GM23338 (cell line): ENCODE results near the gene SUMF1. TPM values are rescaled to one million over a fixed set of nuclear protein-coding genes. Genes with fewer than 3 reads are reported as not detected.

Experiments
- ATAC-seq: fragments of 200-7000 bp; cut with Tn5 transposase; 3 replicates; pipeline ENCODE4 v1.9.1; 2020
- DNase-seq: peaks from one replicate; pipeline ENCODE4 v3.0.0-alpha.2; 2015; ENCODE audit warnings: low spot score
- H2AFZ ChIP-seq: fragments of 200-600 bp; sonication (generic); 2 replicates; pipeline ENCODE4 v1.8.0; 2016; ENCODE audit warnings: antibody characterized with exemption, mild to moderate bottlenecking, moderate library complexity
- H3F3A ChIP-seq: fragments of 200-600 bp; sonication (generic); replicated peaks from 2 replicates; pipeline ENCODE4 v1.8.0; 2017; ENCODE audit warnings: antibody characterized with exemption, mixed run types, low read depth
- H3K27ac ChIP-seq: fragments of 200-600 bp; sonication (generic); 2 replicates; pipeline ENCODE4 v1.6.1; 2016; ENCODE audit warnings: low read depth
- H3K27me3 ChIP-seq: fragments of 200-600 bp; sonication (generic); 2 replicates; pipeline ENCODE4 v1.8.0; 2016; ENCODE audit warnings: mild to moderate bottlenecking, mixed run types, moderate library complexity; ENCODE audit not compliant: insufficient read depth
- H3K36me3 ChIP-seq: fragments of 200-600 bp; sonication (generic); 2 replicates; pipeline ENCODE4 v1.8.0; 2016; ENCODE audit warnings: mild to moderate bottlenecking; ENCODE audit not compliant: insufficient read depth
- H3K4me1 ChIP-seq: fragments of 200-600 bp; sonication (generic); 2 replicates; pipeline ENCODE4 v1.8.0; 2016; ENCODE audit warnings: mild to moderate bottlenecking, moderate library complexity; ENCODE audit not compliant: insufficient read depth
- H3K4me2 ChIP-seq: fragments of 200-600 bp; sonication (generic); 2 replicates; pipeline ENCODE4 v1.7.1; 2017; ENCODE audit warnings: mixed run types
- H3K4me3 ChIP-seq: fragments of 200-600 bp; sonication (generic); 2 replicates; pipeline ENCODE4 v1.6.1; 2016; ENCODE audit warnings: mixed run types
- H3K79me2 ChIP-seq: fragments of 200-600 bp; sonication (generic); replicated peaks from 2 replicates; pipeline ENCODE4 v1.8.0; 2017; ENCODE audit warnings: mild to moderate bottlenecking; ENCODE audit not compliant: insufficient read depth
- H3K9me2 ChIP-seq: fragments of 200-600 bp; sonication (generic); 2 replicates; pipeline ENCODE4 v1.8.0; 2017; ENCODE audit not compliant: insufficient read depth
- H4K20me1 ChIP-seq: fragments of 200-600 bp; sonication (generic); replicated peaks from 2 replicates; pipeline ENCODE4 v1.8.0; 2017; ENCODE audit warnings: mild to moderate bottlenecking; ENCODE audit not compliant: insufficient read depth
- H3K27ac Mint-ChIP-seq: 2 replicates; pipeline ENCODE4 v1.8.0; 2020; ENCODE audit warnings: inconsistent platforms, mild to moderate bottlenecking, moderate library complexity, mixed read lengths
- H3K27me3 Mint-ChIP-seq: 3 replicates; pipeline ENCODE4 v1.8.0; 2022; ENCODE audit warnings: low read depth, mild to moderate bottlenecking, moderate library complexity, mixed read lengths, inconsistent platforms; ENCODE audit not compliant: insufficient read depth, poor library complexity
- H3K36me3 Mint-ChIP-seq: 3 replicates; pipeline ENCODE4 v1.8.0; 2021; ENCODE audit warnings: low read depth, mild to moderate bottlenecking, inconsistent platforms, moderate library complexity, mixed read lengths
- H3K4me1 Mint-ChIP-seq: 3 replicates; pipeline ENCODE4 v1.8.0; 2020; ENCODE audit warnings: mild to moderate bottlenecking, inconsistent platforms, mixed read lengths
- H3K4me3 Mint-ChIP-seq: 3 replicates; pipeline ENCODE4 v1.8.0; 2021; ENCODE audit warnings: moderate library complexity, mild to moderate bottlenecking, inconsistent platforms, mixed read lengths
- H3K9me3 Mint-ChIP-seq: 3 replicates; pipeline ENCODE4 v1.8.0; 2020; ENCODE audit warnings: moderate library complexity, mild to moderate bottlenecking, inconsistent platforms, mixed read lengths
- CREB1 ChIP-seq: fragments of 250-450 bp; sonication (Bioruptor Pico); IDR thresholded peaks from 2 replicates; pipeline ENCODE4 v1.5.0; 2020; ENCODE audit warnings: low read depth, mild to moderate bottlenecking, moderate library complexity
- EZH2 ChIP-seq: fragments of 200-600 bp; sonication (generic); IDR thresholded peaks from one replicate; pipeline ENCODE4 v1.8.0; 2017; ENCODE audit warnings: antibody characterized with exemption, mild to moderate bottlenecking, low read depth; ENCODE audit not compliant: unreplicated experiment
- EZH2phosphoT487 ChIP-seq: fragments of 200-600 bp; sonication (generic); IDR thresholded peaks from one replicate; pipeline ENCODE4 v1.8.1; 2018; ENCODE audit warnings: antibody characterized with exemption; ENCODE audit not compliant: unreplicated experiment
- NANOG ChIP-seq: IDR thresholded peaks from 2 replicates; pipeline ENCODE4 v1.6.1; 2016; ENCODE audit warnings: antibody characterized with exemption, borderline replicate concordance
- POLR2AphosphoS5 ChIP-seq: IDR thresholded peaks from 2 replicates; pipeline ENCODE4 v1.6.1; 2016; ENCODE audit warnings: antibody characterized with exemption, low read depth
- STAT1 ChIP-seq: IDR thresholded peaks from one replicate; pipeline ENCODE4 v1.6.1; 2016; ENCODE audit warnings: antibody characterized with exemption; ENCODE audit not compliant: unreplicated experiment
- ZNF114 ChIP-seq: fragments of 250-450 bp; sonication (Bioruptor Pico); IDR thresholded peaks from 2 replicates; pipeline ENCODE4 v1.5.0; 2020; ENCODE audit warnings: mild to moderate bottlenecking, moderate library complexity
- ZNF331 ChIP-seq: fragments of 250-450 bp; sonication (Bioruptor Pico); IDR thresholded peaks from 2 replicates; pipeline ENCODE4 v1.5.0; 2020; ENCODE audit warnings: low read depth, mild to moderate bottlenecking, moderate library complexity
- polyA plus RNA-seq: library from polyadenylated mRNA; unstranded; fragments of >200 nt; fragmentation: Nextera tagmentation; extraction: Ambion mirVana; gene quantifications from 2 replicates; pipeline ENCODE4 v1.2.1, GENCODE V29; 2016
- total RNA-seq: library from RNA; depleted of rRNA; stranded (reverse); fragments of >200 nt; shearing (Covaris generic); gene quantifications from 2 replicates; pipeline ENCODE4 v1.2.3, GENCODE V29; 2014
- TF ChIP-seq, protein P1 (sequence below): IDR thresholded peaks from 2 replicates; pipeline ENCODE4 v1.6.1; 2016; ENCODE audit warnings: antibody characterized with exemption
- TF ChIP-seq, protein P2 (sequence below), 2 experiments: fragments of 200-600 bp in 1 of 2; sonication (generic) in 1 of 2; conservative IDR thresholded peaks; 2 replicates each; pipeline versions ENCODE4 v1.5.1 to v1.6.1; 2016 to 2017; ENCODE audit warnings: antibody characterized with exemption in 2 of 2, low read depth in 2 of 2, mild to moderate bottlenecking in 2 of 2, moderate library complexity in 1 of 2
- TF ChIP-seq, protein P3 (sequence below): IDR thresholded peaks from one replicate; pipeline ENCODE4 v1.6.1; 2018; ENCODE audit warnings: antibody characterized with exemption; ENCODE audit not compliant: unreplicated experiment
- TF ChIP-seq, protein P4 (sequence below): fragments of 250-450 bp; sonication (Bioruptor Pico); IDR thresholded peaks from 2 replicates; pipeline ENCODE4 v1.5.0; 2020; ENCODE audit warnings: mild to moderate bottlenecking, moderate library complexity

The SUMF1 gene
- total and polyA plus RNA-seq, 2 experiments from 2014 or later, result 6.9 to 20.3 TPM

DNA sequence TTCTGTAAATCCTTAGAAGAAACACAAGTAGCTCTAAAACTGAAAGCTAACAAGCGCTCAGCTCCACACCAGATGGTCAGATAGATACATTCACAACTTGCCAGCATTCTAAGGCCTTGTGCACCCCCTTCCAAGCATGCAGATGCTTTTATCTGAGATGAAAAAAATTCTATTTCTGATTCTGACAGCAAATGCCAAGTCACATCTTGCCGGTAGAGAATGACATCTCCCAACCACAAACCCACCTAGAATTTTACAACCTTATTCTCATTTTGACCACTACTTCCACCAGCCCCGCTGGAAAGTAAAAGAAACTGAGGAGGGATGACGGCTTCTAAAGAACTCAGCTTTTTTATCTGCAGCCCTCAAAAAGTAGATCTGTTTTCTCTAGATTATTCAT is 57.7 kb downstream of the SUMF1 start (continued):
- TF ChIP-seq CREB1 (CRISPR knock-in tag), result no peak
- TF ChIP-seq STAT1, result no peak
- TF ChIP-seq, protein P1, sequence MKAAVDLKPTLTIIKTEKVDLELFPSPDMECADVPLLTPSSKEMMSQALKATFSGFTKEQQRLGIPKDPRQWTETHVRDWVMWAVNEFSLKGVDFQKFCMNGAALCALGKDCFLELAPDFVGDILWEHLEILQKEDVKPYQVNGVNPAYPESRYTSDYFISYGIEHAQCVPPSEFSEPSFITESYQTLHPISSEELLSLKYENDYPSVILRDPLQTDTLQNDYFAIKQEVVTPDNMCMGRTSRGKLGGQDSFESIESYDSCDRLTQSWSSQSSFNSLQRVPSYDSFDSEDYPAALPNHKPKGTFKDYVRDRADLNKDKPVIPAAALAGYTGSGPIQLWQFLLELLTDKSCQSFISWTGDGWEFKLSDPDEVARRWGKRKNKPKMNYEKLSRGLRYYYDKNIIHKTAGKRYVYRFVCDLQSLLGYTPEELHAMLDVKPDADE, result no peak
- TF ChIP-seq NANOG, result no peak
- TF ChIP-seq ZNF114 (CRISPR knock-in tag), result no peak
- no peak for TF ChIP-seq ZNF331 (CRISPR knock-in tag)

DNA sequence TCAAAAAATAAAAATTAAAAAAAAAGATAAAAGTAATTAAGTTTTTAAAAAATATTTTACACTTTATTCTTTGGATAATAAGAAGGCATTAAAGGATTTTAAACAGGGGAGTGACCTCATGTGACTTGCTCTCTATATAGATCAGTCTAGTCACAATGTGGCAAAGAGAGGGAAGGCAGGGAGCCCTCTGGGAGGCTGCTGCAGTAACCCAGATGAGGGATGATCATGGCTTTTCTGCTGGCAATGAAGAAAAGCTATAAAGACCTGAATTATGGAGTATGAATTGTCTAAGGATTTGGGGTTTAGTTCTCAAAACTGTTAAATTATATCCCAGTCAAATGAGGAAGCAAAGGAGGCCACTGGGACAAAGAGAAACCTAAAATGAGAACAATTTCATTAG is 58.1 kb downstream of the SUMF1 start:
- H3K4me3 ChIP-seq, result no peak overlapping the region
- Mint-ChIP-seq H3K4me3 (no peak overlapping the region), H3K36me3 (no peaks in the 10 kb centered on the region), H3K27me3 (no peaks in the 10 kb centered on the region), H3K27ac (no peak overlapping the region), H3K9me3 (no peaks in the 10 kb centered on the region), H3K4me1 (no peaks in the 10 kb centered on the region)
- H2AFZ ChIP-seq, result no peak overlapping the region
- no peak overlapping the region for H3K27ac ChIP-seq
- ATAC-seq (no peak), DNase-seq (no peak)
- H3K27me3 ChIP-seq, result no peaks in the 10 kb centered on the region
- no peak overlapping the region for H3K4me2 ChIP-seq
- no peaks in the 10 kb centered on the region for H3K79me2 ChIP-seq
- H4K20me1 ChIP-seq, result no peaks in the 10 kb centered on the region
- H3K36me3 ChIP-seq, result no peaks in the 10 kb centered on the region
- H3K4me1 ChIP-seq, result no peaks in the 10 kb centered on the region; the same call in 1 of the 2 replicates
- no peaks in the 10 kb centered on the region for H3F3A ChIP-seq
- no peaks in the 10 kb centered on the region for H3K9me2 ChIP-seq
- TF ChIP-seq POLR2AphosphoS5, result no peak
- no peak for TF ChIP-seq ZNF331 (CRISPR knock-in tag)
- TF ChIP-seq EZH2phosphoT487, result no peak
- TF ChIP-seq, protein P2, sequence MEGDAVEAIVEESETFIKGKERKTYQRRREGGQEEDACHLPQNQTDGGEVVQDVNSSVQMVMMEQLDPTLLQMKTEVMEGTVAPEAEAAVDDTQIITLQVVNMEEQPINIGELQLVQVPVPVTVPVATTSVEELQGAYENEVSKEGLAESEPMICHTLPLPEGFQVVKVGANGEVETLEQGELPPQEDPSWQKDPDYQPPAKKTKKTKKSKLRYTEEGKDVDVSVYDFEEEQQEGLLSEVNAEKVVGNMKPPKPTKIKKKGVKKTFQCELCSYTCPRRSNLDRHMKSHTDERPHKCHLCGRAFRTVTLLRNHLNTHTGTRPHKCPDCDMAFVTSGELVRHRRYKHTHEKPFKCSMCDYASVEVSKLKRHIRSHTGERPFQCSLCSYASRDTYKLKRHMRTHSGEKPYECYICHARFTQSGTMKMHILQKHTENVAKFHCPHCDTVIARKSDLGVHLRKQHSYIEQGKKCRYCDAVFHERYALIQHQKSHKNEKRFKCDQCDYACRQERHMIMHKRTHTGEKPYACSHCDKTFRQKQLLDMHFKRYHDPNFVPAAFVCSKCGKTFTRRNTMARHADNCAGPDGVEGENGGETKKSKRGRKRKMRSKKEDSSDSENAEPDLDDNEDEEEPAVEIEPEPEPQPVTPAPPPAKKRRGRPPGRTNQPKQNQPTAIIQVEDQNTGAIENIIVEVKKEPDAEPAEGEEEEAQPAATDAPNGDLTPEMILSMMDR (conservative IDR thresholded peaks at IDR 0.05; ENCODE audit: low read depth in 2 of 2), result no peak
- no peak for TF ChIP-seq EZH2
- TF ChIP-seq, protein P3, sequence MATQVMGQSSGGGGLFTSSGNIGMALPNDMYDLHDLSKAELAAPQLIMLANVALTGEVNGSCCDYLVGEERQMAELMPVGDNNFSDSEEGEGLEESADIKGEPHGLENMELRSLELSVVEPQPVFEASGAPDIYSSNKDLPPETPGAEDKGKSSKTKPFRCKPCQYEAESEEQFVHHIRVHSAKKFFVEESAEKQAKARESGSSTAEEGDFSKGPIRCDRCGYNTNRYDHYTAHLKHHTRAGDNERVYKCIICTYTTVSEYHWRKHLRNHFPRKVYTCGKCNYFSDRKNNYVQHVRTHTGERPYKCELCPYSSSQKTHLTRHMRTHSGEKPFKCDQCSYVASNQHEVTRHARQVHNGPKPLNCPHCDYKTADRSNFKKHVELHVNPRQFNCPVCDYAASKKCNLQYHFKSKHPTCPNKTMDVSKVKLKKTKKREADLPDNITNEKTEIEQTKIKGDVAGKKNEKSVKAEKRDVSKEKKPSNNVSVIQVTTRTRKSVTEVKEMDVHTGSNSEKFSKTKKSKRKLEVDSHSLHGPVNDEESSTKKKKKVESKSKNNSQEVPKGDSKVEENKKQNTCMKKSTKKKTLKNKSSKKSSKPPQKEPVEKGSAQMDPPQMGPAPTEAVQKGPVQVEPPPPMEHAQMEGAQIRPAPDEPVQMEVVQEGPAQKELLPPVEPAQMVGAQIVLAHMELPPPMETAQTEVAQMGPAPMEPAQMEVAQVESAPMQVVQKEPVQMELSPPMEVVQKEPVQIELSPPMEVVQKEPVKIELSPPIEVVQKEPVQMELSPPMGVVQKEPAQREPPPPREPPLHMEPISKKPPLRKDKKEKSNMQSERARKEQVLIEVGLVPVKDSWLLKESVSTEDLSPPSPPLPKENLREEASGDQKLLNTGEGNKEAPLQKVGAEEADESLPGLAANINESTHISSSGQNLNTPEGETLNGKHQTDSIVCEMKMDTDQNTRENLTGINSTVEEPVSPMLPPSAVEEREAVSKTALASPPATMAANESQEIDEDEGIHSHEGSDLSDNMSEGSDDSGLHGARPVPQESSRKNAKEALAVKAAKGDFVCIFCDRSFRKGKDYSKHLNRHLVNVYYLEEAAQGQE, result no peak
- no peak for TF ChIP-seq NANOG
- TF ChIP-seq, protein P4, sequence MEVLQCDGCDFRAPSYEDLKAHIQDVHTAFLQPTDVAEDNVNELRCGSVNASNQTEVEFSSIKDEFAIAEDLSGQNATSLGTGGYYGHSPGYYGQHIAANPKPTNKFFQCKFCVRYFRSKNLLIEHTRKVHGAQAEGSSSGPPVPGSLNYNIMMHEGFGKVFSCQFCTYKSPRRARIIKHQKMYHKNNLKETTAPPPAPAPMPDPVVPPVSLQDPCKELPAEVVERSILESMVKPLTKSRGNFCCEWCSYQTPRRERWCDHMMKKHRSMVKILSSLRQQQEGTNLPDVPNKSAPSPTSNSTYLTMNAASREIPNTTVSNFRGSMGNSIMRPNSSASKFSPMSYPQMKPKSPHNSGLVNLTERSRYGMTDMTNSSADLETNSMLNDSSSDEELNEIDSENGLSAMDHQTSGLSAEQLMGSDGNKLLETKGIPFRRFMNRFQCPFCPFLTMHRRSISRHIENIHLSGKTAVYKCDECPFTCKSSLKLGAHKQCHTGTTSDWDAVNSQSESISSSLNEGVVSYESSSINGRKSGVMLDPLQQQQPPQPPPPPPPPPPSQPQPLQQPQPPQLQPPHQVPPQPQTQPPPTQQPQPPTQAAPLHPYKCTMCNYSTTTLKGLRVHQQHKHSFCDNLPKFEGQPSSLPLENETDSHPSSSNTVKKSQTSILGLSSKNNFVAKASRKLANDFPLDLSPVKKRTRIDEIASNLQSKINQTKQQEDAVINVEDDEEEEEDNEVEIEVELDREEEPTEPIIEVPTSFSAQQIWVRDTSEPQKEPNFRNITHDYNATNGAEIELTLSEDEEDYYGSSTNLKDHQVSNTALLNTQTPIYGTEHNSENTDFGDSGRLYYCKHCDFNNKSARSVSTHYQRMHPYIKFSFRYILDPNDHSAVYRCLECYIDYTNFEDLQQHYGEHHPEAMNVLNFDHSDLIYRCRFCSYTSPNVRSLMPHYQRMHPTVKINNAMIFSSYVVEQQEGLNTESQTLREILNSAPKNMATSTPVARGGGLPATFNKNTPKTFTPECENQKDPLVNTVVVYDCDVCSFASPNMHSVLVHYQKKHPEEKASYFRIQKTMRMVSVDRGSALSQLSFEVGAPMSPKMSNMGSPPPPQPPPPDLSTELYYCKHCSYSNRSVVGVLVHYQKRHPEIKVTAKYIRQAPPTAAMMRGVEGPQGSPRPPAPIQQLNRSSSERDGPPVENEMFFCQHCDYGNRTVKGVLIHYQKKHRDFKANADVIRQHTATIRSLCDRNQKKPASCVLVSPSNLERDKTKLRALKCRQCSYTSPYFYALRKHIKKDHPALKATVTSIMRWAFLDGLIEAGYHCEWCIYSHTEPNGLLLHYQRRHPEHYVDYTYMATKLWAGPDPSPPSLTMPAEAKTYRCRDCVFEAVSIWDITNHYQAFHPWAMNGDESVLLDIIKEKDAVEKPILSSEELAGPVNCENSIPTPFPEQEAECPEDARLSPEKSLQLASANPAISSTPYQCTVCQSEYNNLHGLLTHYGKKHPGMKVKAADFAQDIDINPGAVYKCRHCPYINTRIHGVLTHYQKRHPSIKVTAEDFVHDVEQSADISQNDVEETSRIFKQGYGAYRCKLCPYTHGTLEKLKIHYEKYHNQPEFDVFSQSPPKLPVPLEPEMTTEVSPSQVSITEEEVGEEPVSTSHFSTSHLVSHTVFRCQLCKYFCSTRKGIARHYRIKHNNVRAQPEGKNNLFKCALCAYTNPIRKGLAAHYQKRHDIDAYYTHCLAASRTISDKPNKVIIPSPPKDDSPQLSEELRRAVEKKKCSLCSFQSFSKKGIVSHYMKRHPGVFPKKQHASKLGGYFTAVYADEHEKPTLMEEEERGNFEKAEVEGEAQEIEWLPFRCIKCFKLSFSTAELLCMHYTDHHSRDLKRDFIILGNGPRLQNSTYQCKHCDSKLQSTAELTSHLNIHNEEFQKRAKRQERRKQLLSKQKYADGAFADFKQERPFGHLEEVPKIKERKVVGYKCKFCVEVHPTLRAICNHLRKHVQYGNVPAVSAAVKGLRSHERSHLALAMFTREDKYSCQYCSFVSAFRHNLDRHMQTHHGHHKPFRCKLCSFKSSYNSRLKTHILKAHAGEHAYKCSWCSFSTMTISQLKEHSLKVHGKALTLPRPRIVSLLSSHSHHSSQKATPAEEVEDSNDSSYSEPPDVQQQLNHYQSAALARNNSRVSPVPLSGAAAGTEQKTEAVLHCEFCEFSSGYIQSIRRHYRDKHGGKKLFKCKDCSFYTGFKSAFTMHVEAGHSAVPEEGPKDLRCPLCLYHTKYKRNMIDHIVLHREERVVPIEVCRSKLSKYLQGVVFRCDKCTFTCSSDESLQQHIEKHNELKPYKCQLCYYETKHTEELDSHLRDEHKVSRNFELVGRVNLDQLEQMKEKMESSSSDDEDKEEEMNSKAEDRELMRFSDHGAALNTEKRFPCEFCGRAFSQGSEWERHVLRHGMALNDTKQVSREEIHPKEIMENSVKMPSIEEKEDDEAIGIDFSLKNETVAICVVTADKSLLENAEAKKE (CRISPR knock-in tag), result no peak
- TF ChIP-seq CREB1 (CRISPR knock-in tag), result no peak
